DMS114 treated with DMSO at 0.1 percent for 48 hours (cell line): ENCODE measurements around the gene CGB3.

Experiments used
- DNase-seq: peaks from one replicate; lab custom pipeline; 2025; ENCODE audit not compliant: unreplicated experiment; lab: John Stamatoyannopoulos, UW

CGB3 gene

DNA sequence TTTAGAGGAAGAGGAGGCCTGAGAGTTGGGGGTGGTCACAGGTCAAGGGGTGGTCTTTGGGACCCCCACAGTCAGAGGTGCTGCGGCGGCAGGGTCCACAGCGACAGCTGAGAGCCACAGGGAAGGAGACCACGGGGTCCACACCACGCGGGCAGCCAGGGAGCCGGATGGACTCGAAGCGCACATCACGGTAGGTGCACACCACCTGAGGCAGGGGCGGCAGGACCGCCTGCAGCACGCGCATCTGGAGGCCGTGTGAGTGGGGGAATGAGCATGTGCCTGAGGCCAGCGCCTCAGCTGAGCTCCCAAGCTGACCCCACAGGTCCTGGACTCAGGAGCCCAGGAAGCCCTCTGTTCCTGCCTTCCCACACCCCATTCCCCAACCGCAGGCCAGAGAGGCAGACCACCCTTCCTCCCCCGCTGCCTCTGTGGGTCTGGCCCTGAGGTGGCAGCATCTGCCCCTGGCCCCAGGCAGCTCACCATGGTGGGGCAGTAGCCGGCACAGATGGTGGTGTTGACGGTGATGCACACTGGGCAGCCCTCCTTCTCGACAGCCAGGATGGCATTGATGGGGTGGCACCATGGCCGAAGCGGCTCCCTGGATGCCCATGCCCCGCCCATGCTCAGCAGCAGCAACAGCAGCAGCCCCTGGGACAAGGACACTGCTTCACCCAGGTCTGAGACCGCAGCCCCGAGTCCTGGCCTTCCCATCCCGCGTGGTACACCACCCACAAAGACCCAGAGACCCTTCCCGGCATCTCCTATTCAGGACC lies 7.9 kb downstream of the CGB3 start:
- no peak for DNase-seq

DNA sequence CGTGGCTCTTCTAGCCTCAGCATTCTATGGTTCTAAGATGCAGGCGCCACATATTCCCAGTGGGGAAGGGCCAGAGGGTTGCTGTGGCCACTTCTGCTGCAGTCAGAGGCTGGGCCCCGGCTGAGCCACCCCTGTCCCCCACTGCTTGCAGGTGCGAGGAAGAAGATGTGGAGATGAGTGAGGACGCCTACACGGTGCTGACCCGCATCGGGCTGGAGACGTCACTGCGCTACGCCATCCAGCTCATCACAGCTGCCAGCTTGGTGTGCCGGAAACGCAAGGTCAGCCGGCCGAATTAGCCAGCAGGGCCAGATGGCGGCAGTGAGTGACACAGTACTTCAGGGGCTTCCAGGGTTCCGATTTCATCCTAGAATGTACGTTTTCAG lies 9.3 kb downstream of the CGB3 start:
- DNase-seq: no peak

DNA sequence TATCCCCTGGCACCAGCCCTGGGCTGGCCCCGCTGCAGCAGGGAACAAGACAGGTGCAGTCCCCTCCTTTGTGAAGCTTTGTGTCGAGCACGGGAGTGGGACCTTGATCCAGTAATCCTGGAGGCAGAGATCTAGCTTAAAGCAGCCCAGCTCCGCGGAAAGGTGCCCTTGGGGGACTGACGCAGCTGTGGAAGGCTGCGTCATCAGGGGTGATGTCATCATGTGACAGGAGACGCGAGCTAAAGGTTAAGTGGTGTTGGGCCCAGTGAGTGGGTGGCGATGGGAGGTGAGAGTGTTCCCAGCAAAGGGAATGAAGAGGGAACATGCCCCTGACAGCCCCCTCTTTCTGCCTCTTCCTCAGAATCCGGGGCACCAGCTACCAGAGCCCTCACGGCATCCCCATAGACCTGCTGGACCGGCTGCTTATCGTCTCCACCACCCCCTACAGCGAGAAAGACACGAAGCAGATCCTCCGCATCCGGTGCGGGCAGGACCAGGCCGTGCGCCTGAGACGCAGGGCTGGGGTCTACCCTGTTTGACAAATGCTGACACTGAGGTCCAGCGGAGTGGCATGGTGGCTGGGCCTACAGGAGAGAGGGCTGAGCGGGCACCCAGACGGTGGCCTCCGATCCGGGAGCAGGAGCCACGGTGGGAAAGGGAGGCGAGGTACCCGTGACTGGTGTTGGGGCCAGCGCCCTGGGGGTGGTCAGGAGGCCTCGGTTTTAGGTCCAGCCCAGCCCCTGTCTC lies 9.8 kb downstream of the CGB3 start:
- DNase-seq: no peak

DNA sequence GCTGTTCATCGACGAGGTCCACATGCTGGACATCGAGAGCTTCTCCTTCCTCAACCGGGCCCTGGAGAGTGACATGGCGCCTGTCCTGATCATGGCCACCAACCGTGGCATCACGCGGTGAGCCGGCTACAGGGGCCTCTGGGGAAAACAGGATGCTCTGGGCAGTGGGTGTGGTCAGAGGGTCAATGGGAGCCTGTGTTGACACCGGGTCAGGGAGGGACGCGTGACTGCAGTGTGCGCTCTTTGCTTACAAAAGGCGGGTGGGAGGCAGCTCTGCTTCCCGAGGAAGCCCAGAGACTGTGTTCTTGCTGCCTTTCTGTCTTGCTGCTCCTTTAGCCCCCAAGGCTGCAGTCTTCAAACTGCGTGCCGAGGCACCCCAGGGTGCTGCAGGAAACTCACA lies 12.9 kb downstream of the CGB3 start:
- no peak for DNase-seq

DNA sequence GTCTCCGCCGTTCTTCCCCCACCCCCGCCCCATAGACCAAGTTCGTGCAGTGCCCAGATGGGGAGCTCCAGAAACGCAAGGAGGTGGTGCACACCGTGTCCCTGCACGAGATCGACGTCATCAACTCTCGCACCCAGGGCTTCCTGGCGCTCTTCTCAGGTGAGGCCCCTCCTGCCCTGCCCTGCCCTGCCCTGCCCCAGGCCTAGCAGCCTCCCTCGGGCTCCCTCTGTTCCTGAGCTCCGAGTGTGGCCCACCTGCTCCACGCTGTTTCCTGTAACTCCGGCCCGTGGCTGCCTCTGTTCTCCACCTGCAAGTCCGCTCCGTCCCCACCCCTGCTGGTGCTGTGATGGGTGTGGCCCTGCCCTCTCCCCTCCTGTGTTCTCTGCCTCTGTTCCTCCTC lies 13.7 kb downstream of the CGB3 start:
- DNase-seq: no peak

DNA sequence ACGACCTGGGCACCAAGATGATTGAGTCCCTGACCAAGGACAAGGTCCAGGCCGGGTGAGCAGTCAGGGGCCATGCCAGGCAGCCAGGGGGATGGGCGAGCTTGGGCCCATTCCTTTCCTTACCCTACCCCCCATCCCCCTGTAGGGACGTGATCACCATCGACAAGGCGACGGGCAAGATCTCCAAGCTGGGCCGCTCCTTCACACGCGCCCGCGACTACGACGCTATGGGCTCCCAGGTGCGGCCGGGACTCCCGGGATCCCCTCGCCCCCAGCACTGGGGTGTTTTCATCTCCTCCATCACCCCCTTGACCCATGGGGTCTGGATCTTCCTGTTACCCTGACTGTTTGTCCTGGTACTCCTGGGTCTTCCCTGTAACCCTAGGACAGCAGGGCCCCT lies 14.3 kb downstream of the CGB3 start:
- no peak for DNase-seq

DNA sequence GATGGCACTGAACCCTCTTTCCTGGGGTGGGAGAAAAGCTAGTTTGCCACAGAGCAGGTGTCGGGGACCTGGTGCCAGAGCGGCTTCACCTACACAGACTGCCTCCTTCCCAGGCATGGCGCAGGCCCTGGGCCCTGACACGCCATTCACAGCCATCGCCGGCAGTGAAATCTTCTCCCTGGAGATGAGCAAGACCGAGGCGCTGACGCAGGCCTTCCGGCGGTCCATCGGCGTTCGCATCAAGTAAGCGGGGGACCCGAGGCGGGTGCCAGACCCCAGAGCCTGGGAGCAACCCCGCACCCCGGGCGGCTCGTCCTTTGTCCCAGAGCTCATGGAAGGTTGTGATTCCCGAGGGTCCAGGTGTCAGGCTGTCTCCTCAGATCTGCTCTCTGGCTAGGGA lies 17.2 kb downstream of the CGB3 start:
- no peak for DNase-seq

DNA sequence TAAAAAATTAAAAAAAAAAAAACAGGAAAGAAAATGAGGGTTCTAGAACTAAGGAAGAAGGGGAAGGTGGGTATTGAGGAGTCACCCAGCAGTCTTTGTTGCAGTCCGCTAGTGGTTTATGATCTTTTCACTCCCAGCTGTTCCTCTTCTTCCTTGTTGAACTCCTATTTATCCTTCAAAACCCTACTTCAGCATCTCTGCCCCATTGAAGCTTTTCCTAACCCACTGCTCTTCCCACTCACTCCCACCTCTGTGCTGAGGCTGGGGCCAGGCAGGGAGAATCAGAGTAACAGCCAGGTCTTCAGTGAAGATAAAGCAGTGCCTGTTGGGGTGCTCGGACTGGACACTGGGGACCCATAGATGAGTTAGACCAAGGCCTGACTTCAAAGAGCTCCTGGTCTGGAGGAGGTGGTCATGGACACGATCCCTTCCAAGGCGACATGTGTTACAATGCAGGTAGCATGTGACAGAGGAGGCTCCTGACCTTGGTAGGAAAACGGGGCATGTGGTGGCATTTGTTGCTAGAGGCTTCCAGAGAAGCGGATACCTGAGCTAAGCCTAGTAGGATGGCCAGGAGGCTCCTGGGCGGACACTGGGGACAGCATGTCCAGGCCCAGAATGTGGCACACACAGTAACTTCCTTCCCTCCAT lies 19.0 kb downstream of the CGB3 start:
- no peak for DNase-seq

DNA sequence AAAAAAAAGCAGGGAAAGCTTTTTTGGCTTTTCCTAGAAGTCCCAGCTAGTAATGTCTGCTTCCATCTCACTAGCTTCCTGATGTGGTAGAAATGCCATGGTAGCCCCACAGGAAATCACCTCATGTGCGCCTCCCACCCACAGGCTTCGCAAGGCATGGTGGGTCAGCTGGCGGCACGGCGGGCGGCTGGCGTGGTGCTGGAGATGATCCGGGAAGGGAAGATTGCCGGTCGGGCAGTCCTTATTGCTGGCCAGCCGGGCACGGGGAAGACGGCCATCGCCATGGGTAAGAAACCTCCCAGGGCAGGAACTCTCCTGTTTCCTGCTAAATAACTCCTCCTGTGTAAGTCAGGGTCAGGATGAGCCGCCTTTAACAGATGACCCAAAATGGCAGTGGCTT lies 20.0 kb downstream of the CGB3 start:
- DNase-seq: no peak

DNA sequence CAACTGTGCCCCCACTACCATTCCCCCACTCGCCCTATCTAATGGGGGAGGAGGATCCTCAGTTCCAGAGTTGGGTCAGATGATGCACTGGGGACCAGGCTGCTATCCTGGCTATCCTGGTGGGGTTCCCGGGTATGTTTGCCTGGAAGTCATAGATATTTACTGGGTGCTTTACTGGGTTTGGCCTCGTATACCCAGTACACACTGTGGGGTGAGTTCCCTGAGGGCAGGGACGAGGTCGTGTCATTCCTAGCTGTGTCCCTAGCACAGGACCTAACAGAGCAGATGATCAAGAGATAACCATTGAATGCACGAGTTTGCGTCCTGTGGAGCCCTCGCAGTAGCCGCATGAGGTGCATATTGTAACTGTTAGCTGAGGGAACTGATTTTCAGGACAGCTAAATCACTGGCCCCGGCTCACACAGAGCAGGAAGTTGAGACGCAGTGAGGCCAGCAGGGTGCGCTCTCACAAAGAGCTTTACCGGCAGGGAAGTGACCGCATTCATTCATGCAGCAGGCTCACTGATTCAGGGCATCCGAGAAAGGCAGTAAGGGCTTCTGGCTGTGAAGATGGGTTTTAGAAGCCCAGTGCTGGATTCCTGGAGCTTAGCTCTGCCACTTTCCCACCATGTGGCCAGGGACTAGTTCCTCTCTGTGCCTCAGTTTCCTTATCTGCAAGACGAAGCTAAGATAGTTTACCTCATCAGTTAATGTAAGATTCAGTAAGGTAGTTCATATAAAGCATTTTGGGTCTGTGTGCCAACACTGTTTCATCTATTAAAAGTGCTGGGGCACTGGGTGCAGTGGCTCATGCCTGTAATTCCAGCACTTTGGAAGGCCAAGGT lies 24.4 kb downstream of the CGB3 start:
- peak; percentile 30 for DNase-seq

DNA sequence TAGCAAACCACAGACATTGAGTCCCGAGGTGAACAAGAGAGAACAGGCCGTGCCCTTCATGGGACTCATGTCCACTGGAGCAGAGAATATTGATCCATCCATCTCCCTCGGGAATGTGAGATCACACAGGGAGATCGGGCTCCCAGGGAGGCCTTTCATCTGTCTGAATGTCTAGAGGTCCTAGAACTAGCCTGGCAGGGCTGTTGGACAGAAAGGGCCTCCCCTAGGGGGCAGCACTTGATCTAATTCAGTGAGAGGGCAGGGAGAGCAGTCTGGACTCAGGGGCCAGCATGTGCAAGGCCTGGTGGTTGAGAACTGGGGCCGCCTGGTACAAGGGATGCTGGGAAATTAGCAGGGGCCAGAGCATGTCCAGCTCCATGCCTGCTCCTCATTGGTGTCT lies 26.2 kb downstream of the CGB3 start:
- peak; percentile 10 for DNase-seq

DNA sequence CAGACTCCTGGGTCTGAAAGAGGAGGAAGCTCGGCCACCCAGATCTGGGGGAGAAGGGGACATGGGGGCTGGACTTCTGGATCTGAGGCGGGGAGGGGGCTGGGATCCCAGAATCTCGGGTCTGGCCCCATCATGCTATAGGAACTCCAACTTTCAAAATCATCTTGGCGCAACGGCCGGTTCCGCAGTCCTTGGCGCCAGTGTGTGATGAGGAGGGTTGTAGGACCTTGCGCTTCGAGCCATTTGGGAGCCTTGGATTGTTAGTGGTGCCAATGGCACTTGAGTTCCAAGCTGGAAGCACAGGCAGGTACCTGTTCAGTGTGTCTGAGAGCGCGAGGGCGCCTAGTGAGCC lies 30.1 kb downstream of the CGB3 start:
- no peak for DNase-seq

DNA sequence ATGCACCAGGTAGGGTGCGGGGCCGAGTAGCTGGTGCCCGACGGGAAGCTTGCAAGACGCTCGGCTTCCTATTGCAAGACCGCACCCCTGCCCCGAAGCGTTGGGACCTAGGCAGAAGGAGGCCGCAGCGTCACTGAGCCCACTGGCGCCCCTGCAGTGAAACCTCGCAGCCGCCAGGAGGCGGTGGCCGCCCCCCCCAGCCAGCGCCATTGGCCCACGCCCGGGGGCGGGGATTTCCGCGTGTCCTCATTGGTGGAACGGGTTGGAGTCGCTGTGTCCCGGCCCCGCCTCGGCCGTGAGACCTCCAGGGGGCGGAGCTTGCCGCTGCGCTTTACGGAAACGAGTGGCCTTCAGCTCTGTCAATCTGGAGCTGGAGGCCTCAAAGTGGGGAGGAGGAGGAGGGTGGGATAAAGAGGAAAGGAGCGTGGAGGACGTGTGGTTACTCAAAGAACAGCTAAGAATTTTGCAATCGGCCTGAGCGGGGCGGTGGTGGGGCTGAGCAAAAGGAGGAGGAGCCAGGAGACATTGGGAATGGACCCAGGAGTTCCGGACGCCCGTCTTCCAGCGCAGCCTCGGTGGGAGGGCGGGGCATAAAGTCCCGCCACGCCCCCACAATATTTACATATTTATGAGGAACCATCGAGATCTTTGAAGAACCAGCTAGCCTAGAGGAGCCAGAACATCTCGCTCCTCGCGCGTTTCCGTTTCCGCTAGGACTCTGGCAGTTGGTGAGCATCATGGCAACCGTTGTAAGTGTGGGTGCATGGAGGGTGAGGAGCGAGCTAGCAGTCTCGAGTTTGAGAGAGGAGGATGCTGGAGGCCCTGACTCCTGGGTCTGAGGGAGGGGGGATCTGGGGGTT lies 30.7 kb downstream of the CGB3 start, which contains the start of the genes GYS1 and RUVBL2:
Gene GYS1, minus strand, starts transcription at position 135 of the 860 bp plus-strand sequence. CDS start 197 bp downstream, outside the sequence.
Gene RUVBL2, plus strand, starts transcription at position 713 of the 860 bp plus-strand sequence. Its CDS starts 25 bp downstream, at position 738.
- DNase-seq: peak; percentile 93

DNA sequence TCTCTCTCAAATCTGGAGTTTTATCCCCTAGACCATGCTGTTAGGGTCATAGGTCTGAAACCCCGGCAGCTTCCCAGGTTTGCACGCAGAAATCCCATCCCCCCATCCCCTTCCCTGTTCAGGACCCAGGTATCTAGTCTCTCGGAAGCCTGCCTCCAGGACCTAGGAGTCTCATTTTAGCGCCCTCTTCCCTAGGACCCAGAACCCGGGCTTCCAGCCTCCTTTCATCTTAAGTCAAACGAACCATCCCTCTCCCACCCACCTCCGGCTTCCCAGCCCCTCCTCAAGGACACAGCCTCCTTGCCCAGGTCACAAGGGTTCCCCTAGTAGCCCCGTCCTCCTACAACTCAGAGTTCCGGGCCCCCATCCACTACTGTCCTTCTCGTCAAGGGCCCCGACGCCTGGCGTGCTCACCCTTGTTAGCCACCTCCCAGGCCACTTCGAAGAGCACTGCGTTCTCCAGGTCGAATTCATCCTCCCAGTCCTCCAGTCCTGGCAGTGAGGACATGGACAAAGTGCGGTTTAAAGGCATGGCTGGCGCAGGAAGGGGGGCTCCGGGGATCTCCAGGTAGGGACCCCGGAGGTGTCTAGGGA lies 31.5 kb downstream of the CGB3 start:
- no peak for DNase-seq

DNA sequence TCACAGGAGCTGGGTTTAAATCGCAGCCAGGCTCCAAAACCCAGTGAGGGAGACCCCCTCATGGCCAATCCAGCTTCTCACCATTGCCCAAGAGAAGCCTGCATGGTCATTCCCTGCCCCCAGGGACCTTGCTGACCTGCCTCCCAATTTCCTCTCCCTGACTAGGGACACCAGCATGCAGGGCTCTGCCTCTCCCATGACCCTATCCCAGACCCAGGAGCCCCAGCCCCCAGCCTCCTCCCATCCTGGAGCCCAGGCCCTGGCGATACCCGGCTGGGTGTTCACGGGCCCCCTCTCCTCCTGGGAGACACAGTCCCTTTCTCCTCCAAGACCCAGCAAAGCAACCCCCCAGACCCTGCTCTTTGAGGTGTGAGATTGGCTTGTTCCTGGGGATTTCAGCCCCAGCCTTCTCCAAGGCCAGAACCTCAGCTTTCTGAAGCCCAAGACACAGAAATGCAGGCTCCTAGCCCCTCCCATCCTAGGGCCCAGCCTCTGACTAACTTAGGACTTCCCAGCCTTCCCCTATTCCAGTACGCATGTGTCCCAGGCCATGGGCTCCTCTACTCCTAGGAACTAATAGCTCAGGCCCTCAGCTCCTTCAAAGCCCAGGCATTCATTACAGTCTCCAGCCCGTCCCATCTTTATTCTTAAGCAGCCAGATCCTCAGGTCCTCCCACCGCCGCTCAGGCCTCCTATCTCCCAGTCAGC lies 32.1 kb downstream of the CGB3 start:
- DNase-seq: peak; percentile 7

DNA sequence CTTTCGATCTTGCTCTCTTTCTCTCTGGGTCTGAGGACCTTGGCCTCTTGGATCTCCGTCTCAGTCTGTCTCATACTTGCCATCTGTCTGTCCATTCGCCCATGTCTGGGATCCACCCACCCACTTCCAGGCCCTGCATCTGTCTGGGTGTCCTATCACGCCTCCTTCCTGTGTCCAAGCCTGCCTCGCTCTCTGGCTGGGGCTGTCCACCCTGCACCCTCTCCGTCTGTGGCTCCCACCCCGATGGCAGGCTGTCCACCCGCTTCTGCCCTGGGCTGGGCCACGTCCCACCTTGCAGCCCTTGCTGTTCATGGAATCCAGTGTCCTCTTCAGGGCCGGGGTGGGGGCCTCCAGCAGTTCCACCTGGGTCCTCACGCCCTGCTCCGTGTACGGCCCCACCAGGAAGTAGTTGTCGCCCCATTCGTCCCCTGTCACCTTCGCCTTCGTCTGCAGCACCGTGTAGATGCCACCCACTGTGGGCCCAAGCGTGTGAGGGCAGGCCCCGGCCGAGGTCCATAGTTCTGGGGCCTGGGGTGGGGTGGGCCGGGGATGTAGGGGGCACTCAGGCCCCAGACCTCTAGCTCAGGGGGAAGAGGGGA lies 33.0 kb downstream of the CGB3 start:
- DNase-seq: no peak

DNA sequence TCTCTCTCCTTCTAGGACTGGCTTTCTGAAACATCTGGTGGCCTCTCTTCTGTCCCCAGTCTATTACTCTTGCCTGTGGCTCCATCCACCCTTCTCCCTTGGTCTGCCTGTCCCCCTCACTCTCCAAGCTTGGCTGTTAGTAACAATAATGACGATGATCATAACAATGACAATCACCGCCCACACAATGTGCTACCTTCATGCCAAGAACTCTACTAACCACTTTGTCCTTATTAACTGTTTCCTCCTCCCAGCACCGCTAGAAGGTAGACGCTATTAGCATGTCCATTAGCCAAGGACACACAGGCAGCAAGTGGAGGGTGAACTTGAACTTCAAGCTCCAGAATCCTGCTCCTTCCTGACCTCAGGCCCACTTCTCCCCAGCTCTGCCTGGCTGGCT lies 33.7 kb downstream of the CGB3 start:
- DNase-seq: no peak

DNA sequence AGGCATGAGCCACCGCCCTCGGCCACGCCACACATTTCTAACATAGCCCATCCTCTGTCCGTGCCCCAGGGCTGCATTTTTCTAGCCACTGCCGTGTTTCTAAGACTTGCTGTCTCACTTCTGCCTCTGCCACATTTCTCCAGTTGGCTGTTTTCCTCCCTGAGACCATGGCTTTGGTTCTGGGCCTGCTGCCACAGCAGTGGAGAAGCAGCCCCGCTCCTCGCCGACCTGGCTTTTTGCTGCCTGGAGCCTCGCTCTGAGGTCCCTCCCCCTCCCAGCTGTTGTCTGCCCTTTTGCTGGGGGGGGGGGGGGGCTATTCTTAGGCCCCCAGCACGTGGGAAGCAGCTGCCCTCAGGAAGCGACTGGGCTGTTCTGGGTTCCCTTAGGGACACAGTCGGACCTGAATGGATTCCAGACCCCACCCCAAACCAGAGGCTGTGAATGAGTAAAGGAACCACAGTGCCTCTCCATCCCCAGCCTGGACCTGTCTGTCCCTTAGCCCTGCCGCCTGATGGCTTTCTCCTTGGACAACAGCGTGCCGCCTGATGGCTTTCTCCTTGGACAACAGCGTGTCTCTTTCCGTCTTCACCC lies 34.3 kb downstream of the CGB3 start:
- no peak for DNase-seq
